Stimulated activated CD4-positive, alpha-beta T cell treated with anti-CD3 and anti-CD28 coated beads, Interleukin-1b, Interleukin-23, amount 100 ng/mL, for 4 hours (primary cell): ENCODE data around the gene NT5C1B.

Source experiments
- DNase-seq, 2 donors: peaks; one replicate each; pipeline ENCODE4 v3.0.0-alpha.2; 2020; ENCODE audit warnings: low read depth in 2 of 2

Gene NT5C1B

DNA sequence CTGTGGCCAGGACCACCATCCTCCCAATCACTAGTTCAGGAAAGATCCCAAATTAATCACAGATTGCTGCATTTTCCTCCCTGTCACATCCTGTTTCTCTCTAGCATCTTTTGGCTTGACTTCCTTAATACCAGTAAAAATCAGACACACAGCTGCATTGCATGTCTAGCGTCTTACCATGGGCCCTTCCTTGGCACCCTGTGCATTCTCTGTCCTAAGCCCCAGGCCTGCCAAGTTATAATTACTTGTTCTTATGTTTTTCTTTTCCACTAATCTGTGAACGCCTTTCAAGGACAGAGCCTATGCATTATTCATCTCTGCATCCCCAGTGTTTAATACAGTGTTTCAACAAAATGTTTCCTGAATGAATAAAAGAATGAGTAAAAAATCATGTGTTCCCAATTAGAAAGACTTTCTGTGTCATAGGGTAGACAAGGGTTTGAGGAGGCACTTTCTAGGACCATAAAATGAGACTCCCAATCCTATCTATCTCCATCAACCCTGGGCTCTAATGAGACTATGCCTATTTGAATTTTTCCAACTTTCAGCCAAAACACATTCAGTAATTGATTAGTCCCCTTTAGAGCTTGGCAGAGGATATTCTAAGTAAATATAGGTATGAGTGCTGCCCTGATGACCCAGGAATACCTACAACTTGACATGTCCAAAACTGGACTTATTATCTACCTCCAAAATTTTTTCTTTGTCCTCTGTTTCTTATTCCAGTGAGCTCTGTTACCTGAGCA, 10.3 kb upstream of the NT5C1B start:
- DNase-seq, result no peak

DNA sequence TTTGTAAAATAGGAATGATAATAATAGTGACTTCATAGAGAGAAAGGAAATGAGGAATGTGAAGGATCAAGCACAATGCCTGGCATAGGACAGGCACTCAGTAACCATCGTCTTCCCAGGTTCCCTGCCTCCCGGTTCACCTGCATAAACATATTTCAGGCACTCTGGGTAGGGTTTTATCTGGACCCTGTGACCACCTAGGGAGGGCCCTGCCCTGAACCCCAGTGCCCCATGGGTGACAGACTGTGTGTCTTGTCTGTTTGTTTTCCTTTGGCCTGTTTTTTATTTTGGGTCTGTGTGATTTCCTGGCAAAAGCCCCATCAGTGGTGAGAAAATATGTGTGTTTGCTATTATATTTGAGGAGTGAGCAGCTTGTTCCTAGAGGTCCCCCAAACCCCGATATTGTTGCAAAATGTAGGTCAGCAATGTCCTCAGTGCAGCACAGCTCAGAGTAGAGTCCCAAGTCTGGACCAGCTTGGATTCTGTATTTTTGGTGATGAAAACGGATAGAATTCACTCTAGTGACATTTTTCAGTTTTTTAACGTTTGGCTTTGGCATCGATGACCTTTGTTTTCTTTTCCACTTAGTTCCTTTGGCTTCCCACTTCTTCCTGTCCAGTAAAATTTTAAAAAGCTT, 9.6 kb upstream of the NT5C1B start:
- no peak for DNase-seq

DNA sequence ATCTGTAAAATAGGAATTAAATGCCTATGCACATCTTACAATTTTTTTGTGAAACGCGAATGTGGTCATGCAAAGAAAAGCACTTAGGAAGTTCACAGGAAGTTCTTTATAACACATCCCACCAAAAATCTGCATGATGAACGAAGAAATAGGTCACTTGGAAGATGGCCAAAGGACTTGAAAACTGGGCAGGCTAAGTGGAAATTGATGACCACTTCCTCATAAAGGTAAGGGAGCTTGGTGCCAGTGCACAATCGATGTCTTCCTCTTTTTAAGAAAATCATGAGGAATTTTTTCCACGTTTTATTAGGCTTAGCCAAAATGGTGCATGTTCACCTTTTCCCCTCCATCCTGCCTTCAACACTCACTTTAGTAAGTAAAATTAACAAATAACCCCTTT, 8.2 kb upstream of the NT5C1B start:
- no peak for DNase-seq

DNA sequence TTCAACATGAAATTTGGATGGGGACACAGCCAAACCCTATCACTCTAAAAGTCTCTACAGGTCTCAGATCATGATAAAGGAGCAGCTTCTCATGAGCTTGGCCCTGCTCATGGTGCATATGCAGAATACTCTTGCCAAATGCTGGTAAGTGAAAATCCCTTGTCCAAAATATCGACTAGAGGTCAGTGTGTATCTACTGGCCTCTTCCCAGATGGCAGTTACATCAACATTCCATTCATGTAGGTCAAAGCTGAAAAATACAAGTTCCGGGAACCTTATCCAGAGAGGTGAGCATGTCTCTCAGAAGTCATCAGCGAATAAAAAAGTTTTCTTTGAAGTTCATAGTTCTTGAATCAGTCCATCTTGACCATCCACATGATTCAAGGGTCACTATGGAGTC, 7.6 kb upstream of the NT5C1B start:
- DNase-seq, result no peak

DNA sequence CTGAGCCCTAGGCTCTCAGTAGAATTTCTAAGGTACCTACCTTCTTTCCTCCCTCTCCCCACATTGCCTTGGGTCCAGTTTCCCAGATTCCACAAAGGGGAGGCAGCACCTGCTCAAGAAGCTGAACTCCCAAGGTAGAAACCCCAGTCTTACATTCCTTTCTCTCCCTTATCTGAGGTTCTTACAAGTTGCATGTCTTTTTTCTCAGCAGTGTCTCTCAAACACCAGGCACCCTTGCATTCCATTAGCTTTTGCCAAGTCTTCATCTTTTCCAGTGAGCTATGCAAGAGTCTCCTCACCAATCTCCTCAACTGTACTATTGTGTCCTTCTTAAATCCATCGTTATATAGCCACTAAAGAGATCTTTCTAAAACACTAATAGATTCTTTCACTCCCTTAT, 4.1 kb upstream of the NT5C1B start:
- DNase-seq, result no peak

DNA sequence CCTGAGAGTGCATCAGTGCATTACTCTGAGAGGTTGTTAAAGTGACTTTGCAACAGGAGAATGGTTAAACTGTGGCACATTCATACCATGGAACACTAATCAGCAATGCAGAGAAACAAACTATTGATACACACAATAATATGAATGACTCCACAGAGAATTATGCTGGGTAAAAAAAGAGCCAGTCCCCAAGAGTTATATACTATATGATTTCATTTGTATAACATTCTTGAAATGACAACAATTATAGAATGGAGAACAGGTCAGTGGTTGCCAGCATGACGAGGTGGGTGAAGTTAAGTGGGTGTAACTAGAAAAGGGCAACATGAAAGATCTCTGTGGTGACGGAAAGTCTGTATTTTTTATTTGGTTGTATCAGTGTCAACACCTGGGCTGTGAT, 3.0 kb upstream of the NT5C1B start:
- no peak for DNase-seq

DNA sequence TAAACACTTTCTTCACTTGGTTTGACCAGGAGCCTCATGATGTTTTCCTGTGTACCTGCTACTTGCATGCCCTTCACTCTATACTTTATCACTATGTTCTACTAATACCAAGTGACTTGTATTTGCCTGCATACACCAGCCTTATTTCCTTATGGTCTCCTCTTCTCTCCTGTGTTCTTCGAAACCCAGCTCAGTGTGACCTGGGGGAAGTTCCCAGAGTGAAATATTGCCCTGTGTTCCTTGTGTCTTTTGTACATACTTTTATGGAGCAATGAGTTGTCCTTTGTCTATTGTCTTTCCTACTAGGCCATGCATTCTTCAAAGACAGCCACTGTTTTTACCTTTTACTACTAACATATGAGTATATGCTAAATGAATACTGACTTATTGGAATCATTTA, 567 bp downstream of the NT5C1B start:
- DNase-seq, result no peak

DNA sequence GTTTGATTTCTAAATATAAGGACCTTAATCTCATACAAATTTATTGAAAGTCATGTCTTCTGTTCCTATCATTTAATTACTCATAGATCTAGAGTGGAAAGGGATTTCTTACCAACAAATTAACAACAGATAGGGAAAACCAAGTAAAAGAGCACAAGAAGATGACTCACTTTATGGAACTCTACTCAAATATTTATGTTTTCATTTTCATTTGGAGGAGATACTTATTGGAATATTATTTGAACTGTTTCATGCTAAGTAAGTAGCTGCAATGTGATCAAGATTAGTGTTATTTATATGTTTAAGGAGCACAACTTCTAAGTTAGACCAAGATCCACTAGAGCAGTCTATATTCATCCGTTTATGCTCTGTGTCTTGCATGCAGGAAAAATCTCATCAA, 1.3 kb downstream of the NT5C1B start:
- DNase-seq, result no peak

DNA sequence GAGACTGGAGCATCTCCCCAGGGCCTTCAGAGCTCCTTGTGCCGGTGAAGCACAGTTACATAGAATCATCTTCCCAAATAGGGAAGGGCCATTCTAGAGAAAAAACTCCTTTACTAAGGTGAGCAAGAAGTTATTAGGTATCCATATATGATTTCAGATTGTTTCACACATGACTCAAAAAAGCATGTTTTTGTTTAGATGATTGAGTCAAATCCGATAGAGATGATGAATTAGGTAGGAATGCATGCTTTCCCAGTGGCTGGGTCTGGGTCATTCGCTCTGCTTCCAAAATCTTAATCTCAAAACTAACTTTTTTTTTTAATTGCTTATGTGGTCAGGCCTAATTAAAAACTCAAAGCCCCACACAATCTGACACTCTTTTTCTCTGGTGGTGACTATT, 3.8 kb downstream of the NT5C1B start:
- DNase-seq, result no peak

DNA sequence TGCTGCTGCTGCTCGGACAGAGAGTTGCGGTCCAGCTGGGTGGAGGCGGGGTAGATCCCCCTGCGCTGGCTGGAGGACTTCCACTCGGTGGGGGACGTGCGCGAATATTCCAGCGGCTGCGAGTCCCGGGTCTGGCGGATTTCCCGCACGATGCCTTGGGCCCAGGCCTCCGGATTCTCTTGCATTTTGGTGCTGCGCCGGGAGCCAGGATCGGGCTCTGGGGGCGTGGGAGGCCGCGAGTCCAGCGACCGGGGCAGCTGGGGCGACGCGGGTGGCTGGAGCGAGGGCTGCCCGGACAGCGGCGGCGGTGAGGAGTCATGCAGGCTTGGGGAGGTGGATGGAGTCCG, 4.8 kb downstream of the NT5C1B start:
- DNase-seq, result no peak

DNA sequence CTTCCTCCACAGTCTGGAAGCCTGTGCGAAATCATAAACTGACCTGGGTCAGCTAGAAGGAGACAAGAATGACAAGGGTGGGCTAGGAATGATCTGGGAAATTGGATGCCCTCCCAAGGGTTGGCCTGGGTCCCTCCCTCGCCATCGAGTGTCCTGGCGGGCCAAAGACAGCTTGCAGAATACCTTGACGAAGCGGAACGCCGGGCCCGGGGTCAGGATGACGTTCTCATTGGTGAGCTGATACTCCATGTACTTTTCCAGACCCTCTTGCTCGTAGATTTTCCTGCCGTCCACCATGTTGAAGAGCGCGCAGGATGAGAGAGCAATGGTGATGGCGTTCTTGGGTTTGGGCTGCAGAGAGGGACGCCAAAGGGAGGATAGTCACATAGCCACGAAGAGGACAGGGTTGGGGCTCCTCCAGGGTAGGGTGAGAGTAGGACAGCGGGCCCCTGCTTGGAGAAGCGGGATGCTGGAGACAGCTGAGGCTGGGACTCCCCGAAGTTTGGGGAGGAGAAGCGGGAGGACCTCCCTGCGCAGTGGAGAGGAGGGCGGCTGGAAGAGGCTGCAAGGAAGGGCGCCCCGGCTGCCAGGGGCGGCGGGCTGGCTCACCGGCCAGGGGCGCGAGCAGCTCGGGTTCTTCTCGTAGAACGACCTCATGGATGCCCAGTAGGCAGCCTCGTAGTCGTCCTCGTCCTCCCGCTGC, 5.3 kb downstream of the NT5C1B start:
- no peak for DNase-seq

DNA sequence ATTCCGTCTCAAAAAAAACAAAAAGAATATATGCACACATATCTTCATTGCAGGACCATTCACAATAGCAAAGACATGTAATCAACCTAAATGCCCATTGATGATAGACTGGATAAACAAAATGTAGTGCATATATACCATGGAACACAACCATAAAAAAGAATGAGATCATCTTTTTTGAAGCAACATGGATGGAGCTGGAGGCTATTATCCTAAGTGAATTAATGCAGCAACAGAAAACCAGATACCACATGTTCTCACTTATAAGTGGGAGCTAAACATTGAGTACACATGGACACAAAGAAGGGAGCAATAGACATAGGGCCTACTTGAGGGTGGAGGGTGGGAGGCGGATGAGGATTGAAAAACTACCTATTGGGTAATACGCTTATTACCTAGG, 8.8 kb downstream of the NT5C1B start:
- DNase-seq, result no peak

DNA sequence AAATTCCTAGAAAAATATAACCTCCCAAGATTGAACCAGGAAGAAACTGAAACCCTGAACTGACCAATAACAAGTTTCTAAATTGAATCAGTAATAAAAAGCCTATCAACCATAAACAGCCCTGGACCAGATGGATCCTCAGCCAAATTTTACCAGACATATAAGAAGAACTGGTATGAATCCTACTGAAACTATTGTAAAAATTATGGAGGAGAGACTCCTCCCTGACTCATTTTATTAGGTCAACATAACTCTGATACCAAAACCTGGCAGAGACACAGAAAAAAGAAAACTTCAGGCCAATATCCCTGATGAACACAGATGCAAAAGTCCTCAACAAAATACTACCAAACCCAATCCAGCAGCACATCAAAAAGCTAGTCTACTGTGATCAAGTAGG, 11.3 kb downstream of the NT5C1B start:
- DNase-seq, result no peak

DNA sequence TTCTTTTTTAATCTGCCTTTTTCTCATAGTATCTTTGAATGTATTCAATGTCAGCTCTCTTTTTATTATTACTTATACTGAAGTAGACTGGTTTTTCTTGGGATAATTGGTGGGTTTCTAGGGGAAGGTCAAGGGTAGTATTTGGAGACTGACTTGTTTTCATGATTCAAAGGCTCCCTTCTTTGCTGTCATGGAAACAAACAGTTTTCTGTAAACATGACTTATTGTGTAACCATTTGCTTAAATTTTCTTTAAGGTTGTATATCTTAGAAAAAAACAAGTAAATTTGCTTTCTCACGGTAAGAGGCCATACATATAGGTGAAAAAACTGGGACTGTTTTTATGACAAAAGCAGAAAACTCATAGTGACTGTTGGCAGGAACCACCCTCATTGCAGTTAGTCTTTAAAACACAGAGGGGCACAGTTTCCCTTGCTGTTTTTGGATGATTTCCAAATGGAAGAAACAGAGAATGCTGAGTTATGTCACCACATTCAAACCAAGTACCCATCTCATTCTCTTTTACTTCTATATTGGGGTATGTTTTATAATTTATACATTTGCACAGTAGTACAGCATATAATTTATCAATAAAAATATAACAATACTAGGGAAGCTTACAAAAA, 23.1 kb downstream of the NT5C1B start:
- no peak for DNase-seq

DNA sequence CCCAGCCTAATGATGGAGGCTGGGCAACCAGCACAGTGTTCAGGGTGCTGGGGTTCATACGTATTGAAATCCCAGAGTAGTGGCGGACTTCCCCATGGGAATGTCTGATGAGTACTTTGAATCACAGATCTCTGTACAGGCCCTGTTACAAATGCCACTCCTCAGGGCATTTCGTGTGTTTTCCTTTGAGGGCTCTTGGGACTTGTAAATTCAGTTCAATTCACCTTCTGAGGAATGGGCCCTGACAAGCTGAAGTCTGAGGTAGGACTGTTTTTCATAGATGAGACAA, 28.6 kb downstream of the NT5C1B start:
- DNase-seq, result no peak

DNA sequence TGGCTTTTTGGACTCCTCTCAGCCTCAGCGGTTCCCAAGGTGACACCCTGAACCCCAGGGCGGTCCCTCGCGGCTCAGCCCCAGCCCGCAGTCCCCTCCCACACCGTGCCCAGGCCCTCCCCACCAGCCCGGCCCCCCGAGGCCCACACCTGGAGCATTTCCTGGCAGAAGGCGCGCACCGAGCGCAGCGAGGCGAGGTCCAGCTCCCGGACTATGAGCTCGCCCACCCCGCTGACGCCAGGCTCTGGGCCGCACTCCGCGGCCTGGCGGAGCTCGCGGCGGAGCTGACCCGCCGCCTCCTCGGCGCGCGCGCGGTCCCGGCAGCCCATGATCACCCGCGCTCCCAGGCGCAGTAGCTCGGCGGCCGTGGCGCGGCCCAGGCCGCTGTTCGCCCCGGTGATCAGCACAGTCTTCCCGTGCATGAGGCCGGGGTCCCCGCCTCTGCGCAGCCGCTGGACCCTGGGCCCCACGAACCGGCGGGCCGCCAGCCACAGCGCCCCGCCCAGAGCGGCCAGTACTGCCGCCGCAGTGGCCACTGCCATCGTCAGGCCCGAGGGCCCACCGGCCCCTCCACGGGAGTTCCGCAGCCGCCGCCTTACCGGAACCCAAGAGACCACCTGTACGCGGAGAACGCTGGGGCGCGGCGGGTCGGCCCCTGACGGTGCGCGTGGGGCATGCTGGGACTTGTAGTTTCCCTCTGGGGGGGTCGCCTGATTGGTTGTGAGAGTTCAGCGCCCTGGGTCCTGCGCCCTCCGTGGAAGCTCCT, 29.2 kb downstream of the NT5C1B start, which contains the start of gene RDH14:
TSS of gene RDH14 (minus strand) at position 623 of the 766 bp plus-strand sequence. CDS start at position 542, 81 bp downstream.
- DNase-seq, result peak; percentile 86 to 88

DNA sequence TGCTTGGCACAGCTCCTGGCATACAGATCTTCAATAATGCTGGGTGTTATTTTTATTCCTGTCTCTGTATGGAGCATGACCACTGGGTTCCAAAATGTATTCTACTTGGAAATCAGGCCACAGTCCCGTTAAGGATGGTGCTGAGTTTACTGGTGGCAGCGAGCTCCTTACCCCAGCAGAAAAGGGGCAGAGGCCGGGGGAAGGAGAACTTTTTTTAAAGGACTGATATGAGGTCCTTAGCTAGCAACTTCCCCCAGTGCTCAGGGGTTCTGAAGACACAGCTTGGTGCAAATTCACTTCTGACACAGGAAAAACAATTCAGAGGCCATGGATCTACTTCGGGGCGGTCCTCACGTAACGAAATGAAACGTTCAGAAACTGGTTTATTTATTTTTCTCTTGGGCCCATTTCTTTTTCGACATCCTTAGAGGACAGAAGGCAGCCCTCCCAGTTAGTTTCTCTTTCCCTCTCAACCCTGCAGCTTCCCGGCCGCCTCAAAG, 29.8 kb downstream of the NT5C1B start:
- peak in 1 of 2 donors; percentile 3 for DNase-seq

DNA sequence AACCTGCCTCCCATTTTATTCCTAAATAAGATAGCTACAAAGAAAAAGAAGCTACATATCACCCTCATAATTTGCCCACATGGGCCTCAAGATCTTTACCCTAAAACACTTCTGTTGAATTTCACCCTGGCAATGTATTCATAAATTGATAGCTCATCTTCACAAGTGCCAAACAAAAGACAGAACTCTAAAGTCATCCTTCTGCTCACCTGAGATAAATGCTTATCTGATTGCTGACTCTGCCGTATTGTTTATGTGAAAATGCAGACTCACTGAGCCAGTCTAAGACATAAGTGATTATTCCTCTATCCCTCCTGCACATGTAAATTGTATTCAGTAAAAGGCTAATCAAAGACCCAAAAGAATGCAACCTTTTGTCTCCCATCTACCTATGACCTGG, 30.9 kb downstream of the NT5C1B start:
- no peak for DNase-seq

DNA sequence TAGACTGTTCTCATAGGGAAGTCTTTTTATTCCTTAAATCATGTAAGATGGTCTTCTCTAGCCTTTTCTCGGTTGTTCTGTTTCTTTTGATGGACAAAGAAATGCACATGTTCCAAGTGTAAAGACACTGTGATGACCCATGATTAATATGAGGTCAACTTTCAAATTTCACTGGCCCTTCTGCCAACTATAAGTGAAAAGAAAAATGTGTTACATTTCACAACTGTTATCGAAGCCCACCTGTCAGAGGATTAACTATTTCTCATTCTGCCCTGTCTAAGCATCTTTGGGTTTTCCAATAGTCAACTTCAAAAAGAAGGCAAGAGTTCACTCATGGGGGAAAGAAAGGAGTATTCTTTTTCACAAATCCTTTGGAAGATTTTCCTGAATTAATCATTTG, 32.2 kb downstream of the NT5C1B start:
- DNase-seq, result no peak

DNA sequence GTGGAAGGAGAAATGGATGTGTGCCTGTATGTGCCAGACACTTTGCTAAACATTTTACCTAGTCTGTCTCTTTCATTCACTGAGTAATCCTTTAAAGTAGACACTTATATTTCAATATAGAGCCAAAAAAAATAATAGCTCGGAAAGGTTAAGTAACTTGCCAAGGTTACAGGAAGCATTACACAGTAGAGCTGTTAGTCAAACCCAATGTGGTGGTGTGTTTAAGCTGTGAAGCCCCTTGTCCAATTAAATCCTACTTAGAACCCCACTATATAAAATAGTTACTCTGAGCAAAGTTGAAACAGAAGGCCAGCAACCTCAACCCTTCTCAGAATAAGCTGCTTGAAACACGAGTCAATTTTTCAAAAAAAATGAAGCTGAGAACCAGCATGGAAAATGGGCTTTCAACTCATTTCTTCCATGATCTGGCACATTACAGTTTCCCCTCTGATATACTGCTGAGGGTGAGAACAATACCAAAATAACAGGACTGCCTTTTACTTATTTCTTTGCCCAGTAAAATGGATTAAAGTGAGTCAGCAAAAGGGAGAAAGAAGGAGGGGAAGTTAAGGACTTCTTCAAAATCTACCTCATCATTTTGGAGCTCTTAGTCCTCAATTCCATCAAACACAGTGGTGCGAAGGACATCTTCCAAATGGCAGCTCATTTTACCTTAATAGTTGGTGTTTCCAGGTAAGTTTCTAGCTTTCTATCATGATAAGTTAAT, 36.9 kb downstream of the NT5C1B start:
- no peak for DNase-seq

DNA sequence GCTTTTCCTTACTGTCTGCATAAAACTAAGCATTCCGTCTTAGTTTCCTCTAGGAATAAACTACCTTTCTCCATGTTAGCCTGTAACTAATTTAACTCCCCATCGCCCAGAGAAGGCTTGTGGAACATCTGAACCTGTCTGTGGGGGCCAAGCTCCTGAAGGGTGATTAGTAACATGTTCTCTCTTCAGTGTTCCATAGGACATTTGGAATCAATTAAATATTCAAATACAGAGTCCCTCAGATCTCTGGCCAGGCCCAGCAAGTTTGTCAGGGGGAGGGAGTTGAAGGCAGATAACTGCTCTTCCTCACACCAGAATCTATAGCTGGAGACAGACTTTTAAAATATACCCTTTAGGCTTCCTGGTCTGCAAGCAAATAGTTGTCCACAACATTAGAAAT, 37.7 kb downstream of the NT5C1B start:
- no peak for DNase-seq
